ENCODE measurements around the gene USP47. TPM values are rescaled to one million over a fixed set of nuclear protein-coding genes. Genes with fewer than 3 reads are reported as not detected.

USP47 gene
- total RNA-seq, 2 experiments from 2014 or later: 38.2 to 42.5 TPM

DNA sequence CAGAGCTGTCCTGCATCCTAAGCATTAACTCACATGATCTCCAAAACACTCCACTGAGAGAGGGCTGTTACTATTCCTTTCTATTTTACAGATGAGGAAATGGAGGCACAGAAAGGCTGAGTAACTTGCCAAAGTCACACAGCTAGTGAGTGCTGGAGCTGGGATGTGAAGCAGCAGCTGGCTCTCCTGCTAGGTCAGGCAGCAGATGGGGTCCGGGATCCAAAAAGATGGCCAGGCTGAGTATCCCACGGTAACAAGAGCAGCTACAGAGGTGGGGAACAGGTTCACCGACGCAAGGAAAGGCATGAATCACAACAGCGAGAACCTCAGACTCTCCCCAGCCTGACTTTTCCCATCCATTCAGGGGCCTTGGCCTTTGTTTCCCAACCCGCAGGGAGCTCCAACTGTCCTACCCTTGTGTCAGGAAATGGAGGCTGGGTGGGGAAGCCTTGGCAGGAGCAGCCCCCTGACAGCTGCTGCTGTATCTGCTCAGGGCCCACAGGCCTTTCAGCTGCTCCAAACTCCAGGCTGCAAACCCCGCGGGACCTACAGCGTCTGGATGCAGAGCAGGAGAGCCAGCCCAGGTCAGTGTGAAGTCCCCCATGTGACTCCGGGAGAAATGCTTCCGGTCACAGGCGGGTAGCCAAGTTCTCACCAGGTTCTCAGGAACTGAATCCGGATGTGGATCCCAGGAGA lies 137.2 kb downstream of the USP47 start:
- H3K4me3 Mint-ChIP-seq: no peak overlapping the region
- ChIA-PET POLR2A (no interaction called here), CTCF (interaction anchor here (1.6 kb wide), 1 partner anchor 17 kb away, joined by 3 read pairs; no protein-coding TSS in a partner anchor)
- peaks cover 15% of the 10 kb centered on the region for H3K4me1 Mint-ChIP-seq
- DNase-seq: no peak
- H3K27ac Mint-ChIP-seq: no peak overlapping the region
- no peaks in the 10 kb centered on the region for H3K9me3 Mint-ChIP-seq
- H3K36me3 Mint-ChIP-seq (ENCODE audit: low read depth): no peaks in the 10 kb centered on the region
- no peaks in the 10 kb centered on the region for H3K27me3 Mint-ChIP-seq

DNA sequence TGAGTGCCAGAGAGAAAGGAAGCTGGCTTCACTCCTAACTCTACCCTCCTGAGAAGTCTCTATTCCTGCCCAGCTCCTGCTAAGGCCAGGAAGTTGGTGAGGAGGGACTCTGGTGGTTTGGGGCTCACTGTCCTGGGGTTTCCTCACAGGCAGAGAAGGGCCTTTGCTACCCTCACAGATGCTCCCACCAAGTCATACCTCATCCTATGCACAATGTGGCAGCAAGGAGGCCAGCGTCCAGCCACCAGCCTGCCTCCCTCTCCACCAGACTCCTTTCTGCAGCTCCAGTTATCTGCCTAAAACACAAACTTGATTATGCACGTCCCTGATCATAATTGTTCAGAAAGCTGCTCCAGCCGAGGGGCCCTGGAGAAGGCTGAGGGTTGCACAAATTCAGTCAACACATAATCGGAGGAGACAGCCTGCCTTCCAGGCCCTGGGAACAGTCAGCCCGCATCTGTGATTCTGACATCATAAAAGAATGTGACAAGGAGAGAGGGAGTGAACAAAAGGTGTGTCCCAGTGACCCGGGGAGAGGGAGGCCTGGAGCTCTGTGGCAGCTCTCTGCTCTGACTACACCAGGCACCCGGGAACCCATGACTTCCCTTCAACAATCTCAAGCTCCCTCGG lies 137.8 kb downstream of the USP47 start:
- ChIA-PET POLR2A (no interaction called here), CTCF (interaction anchor here (1.3 to 1.6 kb wide), 2 partner anchors 16 to 18 kb away, joined by 3 read pairs; no protein-coding TSS in a partner anchor)
- peaks cover 11% of the 10 kb centered on the region for H3K4me1 Mint-ChIP-seq
- no peaks in the 10 kb centered on the region for H3K36me3 Mint-ChIP-seq (ENCODE audit: low read depth)
- DNase-seq: no peak
- H3K27ac Mint-ChIP-seq: no peak overlapping the region
- H3K4me3 Mint-ChIP-seq: no peak overlapping the region
- H3K27me3 Mint-ChIP-seq: no peaks in the 10 kb centered on the region
- H3K9me3 Mint-ChIP-seq: no peaks in the 10 kb centered on the region

DNA sequence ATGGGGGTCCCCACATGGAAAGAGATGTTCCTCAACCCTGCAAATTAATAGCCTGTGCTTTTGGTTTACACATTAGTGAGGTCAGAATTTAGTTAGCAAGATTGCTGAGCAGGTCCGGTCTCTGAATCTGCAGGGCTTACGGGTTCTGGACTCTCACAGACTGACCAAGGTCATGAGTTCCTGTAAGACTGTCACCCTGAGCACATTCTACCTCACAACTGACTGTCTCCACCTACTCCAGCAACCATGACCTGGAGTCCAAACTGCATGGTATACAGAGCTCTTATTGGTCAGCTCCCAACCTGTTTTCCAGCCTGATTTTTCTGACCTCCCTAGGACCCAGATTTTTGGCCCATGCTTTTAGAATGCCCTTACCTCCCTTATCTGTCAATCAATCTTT lies 138.4 kb downstream of the USP47 start:
- DNase-seq: no peak
- ChIA-PET CTCF (interaction anchor here (1.3 kb wide), 1 partner anchor 15 kb away, joined by 3 read pairs; no protein-coding TSS in a partner anchor), POLR2A (no interaction called here)
- no peaks in the 10 kb centered on the region for H3K9me3 Mint-ChIP-seq
- peaks cover 6% of the 10 kb centered on the region for H3K4me1 Mint-ChIP-seq
- H3K27ac Mint-ChIP-seq: no peak overlapping the region
- no peaks in the 10 kb centered on the region for H3K36me3 Mint-ChIP-seq (ENCODE audit: low read depth)
- H3K27me3 Mint-ChIP-seq: no peaks in the 10 kb centered on the region
- no peak overlapping the region for H3K4me3 Mint-ChIP-seq

DNA sequence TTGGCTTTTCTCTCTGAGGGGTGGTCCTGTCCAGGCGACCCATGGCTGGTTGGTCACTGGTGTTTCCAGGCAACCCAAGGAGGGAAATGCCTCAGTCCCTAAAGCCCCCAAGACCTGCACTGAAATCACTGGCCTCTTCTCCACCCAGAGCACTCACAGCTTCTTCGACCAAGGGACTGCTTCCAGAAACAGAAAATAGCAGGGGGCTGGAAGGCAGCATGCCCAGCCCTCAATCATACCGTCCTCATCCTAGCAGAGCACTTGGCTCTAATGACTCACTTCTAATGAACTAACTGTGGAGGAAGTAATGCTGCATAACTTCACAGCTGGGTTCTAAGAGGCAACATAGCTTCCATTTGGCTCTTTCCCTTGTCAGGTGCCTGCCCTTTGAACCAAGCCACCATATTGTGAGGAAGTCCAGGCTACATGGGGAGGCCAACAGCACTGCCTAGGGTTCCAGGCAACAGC lies 139.1 kb downstream of the USP47 start:
- ChIA-PET CTCF (interaction anchor here (1.3 kb wide), 1 partner anchor 15 kb away, joined by 3 read pairs; no protein-coding TSS in a partner anchor), POLR2A (no interaction called here)
- no peak overlapping the region for H3K4me3 Mint-ChIP-seq
- H3K36me3 Mint-ChIP-seq (ENCODE audit: low read depth): no peaks in the 10 kb centered on the region
- peaks cover under 1% of the 10 kb centered on the region for H3K4me1 Mint-ChIP-seq
- DNase-seq: no peak
- H3K27me3 Mint-ChIP-seq: no peaks in the 10 kb centered on the region
- no peaks in the 10 kb centered on the region for H3K9me3 Mint-ChIP-seq
- no peak overlapping the region for H3K27ac Mint-ChIP-seq

DNA sequence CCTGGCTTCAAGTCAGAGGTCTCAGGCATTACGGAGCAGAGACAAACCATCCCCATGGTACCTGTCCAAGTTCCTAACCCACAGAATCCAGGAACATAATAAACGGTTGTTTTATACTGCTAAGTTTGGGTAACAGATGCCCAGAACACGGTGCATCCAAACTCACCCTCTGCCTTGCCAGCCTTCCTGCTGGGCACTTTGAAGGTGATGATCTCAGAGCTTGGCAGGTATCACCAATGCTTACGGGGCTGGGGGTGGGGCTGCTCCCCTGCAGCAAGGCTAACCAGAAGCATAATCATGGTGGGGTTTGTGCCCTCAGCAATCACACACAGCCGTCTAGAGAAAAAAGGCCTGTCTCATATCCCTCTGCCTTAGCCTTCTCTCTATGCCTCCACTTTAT lies 139.6 kb downstream of the USP47 start:
- Mint-ChIP-seq H3K4me1 (no peaks in the 10 kb centered on the region), H3K4me3 (no peak overlapping the region), H3K9me3 (no peaks in the 10 kb centered on the region), H3K36me3 (ENCODE audit: low read depth) (no peaks in the 10 kb centered on the region), H3K27me3 (no peaks in the 10 kb centered on the region), H3K27ac (no peak overlapping the region)
- CTCF ChIA-PET: interaction anchor here (1.1 to 1.5 kb wide), 2 partner anchors 16 to 373 kb away, joined by 3 to 4 read pairs; no protein-coding TSS in a partner anchor
- no peak for DNase-seq
- POLR2A ChIA-PET: no interaction called here

DNA sequence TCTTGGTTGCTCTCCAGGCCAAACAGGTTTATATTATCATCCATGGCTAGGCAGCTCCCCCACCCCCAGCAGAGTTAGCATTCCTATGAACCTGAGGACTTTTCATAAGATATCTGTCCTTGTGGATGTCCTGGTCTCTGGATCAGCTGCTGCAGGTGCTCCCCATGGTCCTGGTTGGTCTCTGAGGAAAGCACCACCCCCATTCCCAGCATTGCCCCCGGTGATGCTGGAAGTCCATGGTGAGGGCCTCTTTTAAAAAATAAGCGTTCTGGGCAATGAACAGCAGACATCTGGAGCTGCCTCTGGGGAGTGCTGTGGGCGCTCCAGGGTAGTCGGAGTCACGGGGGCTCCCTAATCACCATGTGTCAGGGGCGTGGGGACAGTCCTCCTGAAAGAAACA lies 140.1 kb downstream of the USP47 start:
- ChIA-PET POLR2A (no interaction called here), CTCF (interaction anchor here (1.1 to 1.5 kb wide), 2 partner anchors 16 to 373 kb away, joined by 3 to 4 read pairs; no protein-coding TSS in a partner anchor)
- no peaks in the 10 kb centered on the region for H3K27me3 Mint-ChIP-seq
- H3K4me1 Mint-ChIP-seq: no peaks in the 10 kb centered on the region
- H3K27ac Mint-ChIP-seq: no peak overlapping the region
- H3K9me3 Mint-ChIP-seq: no peaks in the 10 kb centered on the region
- no peak overlapping the region for H3K4me3 Mint-ChIP-seq
- no peak for DNase-seq
- no peaks in the 10 kb centered on the region for H3K36me3 Mint-ChIP-seq (ENCODE audit: low read depth)

DNA sequence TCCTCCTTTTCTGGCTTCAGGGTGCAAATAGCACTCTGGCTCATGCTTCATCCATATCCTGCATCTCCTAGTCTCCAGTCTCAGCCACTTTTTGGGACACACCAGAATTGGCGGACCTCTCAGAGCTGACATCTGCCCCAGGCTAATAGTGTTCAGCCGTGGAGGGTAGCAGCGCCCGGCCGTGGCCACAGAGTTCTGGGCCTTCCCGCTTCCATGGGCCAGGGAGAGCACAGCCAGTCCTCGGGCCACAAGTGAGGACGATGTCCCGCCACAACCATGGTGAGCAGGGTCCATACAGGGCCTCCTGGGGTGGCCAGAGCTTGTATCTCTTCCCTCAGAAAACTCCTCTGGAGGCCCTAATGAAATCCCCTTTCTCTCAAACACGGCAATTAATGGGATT lies 140.7 kb downstream of the USP47 start:
- ChIA-PET CTCF (interaction anchor here (1.1 to 1.5 kb wide), 2 partner anchors 17 to 372 kb away, joined by 3 to 4 read pairs; no protein-coding TSS in a partner anchor), POLR2A (no interaction called here)
- no peak for DNase-seq
- H3K27me3 Mint-ChIP-seq: no peaks in the 10 kb centered on the region
- H3K36me3 Mint-ChIP-seq (ENCODE audit: low read depth): no peaks in the 10 kb centered on the region
- no peaks in the 10 kb centered on the region for H3K9me3 Mint-ChIP-seq
- no peak overlapping the region for H3K27ac Mint-ChIP-seq
- no peak overlapping the region for H3K4me3 Mint-ChIP-seq
- peaks cover 1% of the 10 kb centered on the region for H3K4me1 Mint-ChIP-seq

DNA sequence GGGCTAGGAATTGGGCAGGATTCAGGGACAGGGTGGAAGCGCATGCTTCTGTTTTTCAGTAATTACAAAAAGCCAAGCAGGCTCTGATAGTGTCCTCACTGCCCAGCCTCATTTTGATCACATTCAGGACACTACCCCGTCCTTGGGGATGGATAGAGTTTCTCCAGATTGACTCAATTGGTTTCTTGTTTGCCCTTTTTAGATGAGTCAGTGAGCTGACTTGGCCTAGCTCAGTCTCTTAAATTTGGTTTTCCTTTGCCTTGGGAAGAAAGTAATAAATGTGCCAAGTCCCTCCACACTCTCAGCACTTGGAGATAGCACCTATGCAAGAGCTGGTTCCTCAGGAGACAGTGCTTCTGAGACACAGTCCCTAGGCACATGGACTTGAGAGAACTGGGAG lies 141.2 kb downstream of the USP47 start:
- H3K4me1 Mint-ChIP-seq: peaks cover 6% of the 10 kb centered on the region

DNA sequence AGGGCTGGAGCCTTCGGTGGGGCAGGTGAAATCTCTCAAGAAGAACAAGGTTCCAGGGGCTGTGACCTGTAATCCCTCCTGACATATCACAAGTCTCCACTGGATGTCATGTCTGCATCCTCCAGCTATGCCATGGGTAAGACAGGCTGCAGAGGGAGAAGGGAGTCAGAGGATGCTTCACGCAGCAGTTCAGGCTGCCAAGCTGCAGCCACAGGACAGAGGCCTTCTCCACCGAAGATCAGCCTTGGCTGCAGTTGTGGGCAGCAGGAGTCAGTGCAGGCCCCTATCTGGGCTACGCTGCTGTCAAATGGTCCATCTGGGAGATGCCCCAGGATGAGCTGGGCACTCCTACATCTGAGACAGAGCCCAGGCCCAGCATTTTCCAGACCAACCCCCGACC lies 141.7 kb downstream of the USP47 start:
- Mint-ChIP-seq H3K27ac (no peak overlapping the region), H3K4me3 (no peak overlapping the region), H3K9me3 (no peaks in the 10 kb centered on the region), H3K4me1 (peaks cover 6% of the 10 kb centered on the region), H3K27me3 (no peaks in the 10 kb centered on the region), H3K36me3 (ENCODE audit: low read depth) (no peaks in the 10 kb centered on the region)
- CTCF ChIA-PET: interaction anchor here (0.6 kb wide), 1 partner anchor 536 kb away, joined by 3 read pairs; no protein-coding TSS in a partner anchor
- no peak for DNase-seq
- POLR2A ChIA-PET: no interaction called here

More for the DNA sequence above, 141.2 kb downstream of the USP47 start:
- CTCF ChIA-PET: interaction anchor here (0.6 to 1.5 kb wide), 2 partner anchors 18 to 535 kb away, joined by 3 to 4 read pairs; no protein-coding TSS in a partner anchor
- H3K27me3 Mint-ChIP-seq: no peaks in the 10 kb centered on the region
- DNase-seq: no peak
- H3K9me3 Mint-ChIP-seq: no peaks in the 10 kb centered on the region
- no peak overlapping the region for H3K27ac Mint-ChIP-seq
- POLR2A ChIA-PET: no interaction called here
- H3K4me3 Mint-ChIP-seq: no peak overlapping the region
- H3K36me3 Mint-ChIP-seq (ENCODE audit: low read depth): no peaks in the 10 kb centered on the region

DNA sequence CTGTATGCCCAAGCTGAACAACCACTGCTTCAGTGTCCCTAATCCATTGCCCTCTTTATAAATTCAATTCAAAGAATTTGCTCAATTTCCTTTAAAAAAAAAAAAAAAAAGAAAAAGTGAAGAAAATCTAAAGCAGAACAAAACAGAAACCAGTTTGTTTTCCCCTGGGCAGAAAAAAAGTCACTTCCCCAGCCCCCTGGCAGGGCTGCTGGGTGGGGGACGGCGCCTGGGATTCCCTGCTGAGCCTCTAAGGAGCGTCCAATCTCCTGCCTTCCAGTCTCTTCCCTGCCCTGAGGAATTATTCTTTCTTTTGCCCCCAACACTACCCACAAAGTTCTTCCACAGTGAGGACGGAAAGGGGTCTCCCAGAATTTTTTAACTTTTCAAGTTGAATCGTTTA lies 142.8 kb downstream of the USP47 start:
- H3K4me1 Mint-ChIP-seq: peaks cover 6% of the 10 kb centered on the region
- no peak overlapping the region for H3K4me3 Mint-ChIP-seq
- H3K27me3 Mint-ChIP-seq: no peaks in the 10 kb centered on the region
- ChIA-PET POLR2A (no interaction called here), CTCF (no interaction called here)
- DNase-seq: no peak
- H3K27ac Mint-ChIP-seq: no peak overlapping the region
- H3K9me3 Mint-ChIP-seq: no peaks in the 10 kb centered on the region
- no peaks in the 10 kb centered on the region for H3K36me3 Mint-ChIP-seq (ENCODE audit: low read depth)

DNA sequence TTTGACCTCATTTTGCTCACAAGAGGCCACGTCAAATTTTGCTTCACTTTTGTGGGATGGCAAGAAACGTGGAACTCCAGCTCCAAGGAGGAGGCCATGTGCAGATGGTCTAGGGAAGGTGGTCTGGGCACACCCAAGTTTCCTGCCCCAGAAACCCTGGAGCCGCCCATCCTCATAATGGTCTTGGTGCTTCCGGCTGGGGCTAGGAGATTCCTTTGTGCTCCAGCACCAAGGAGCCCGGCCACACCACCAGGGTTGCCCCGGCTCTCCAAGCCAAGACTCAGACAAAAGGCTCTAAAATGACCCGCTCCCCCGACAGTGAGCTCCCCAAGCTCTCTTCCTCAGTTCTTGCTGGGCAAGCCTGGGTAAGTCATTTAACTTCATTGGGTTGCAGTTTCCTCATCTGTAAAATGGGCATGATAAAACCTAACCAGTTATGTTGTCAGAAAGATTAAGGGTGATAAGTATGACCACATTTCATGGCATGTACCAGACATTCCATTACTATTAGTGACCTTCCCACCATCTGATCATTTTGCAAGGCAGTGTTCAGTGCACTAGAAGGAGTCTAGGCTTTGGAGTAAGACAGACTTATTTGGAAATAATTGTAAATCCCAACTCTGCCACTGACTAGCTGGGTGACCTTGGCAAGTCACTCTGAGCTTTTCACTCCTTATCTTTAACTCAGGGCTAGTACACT lies 143.4 kb downstream of the USP47 start:
- Mint-ChIP-seq H3K4me3 (no peak overlapping the region), H3K27me3 (no peaks in the 10 kb centered on the region), H3K36me3 (ENCODE audit: low read depth) (no peaks in the 10 kb centered on the region), H3K27ac (no peak overlapping the region), H3K4me1 (peaks cover 6% of the 10 kb centered on the region), H3K9me3 (no peaks in the 10 kb centered on the region)
- no peak for DNase-seq
- ChIA-PET CTCF (no interaction called here), POLR2A (no interaction called here)

DNA sequence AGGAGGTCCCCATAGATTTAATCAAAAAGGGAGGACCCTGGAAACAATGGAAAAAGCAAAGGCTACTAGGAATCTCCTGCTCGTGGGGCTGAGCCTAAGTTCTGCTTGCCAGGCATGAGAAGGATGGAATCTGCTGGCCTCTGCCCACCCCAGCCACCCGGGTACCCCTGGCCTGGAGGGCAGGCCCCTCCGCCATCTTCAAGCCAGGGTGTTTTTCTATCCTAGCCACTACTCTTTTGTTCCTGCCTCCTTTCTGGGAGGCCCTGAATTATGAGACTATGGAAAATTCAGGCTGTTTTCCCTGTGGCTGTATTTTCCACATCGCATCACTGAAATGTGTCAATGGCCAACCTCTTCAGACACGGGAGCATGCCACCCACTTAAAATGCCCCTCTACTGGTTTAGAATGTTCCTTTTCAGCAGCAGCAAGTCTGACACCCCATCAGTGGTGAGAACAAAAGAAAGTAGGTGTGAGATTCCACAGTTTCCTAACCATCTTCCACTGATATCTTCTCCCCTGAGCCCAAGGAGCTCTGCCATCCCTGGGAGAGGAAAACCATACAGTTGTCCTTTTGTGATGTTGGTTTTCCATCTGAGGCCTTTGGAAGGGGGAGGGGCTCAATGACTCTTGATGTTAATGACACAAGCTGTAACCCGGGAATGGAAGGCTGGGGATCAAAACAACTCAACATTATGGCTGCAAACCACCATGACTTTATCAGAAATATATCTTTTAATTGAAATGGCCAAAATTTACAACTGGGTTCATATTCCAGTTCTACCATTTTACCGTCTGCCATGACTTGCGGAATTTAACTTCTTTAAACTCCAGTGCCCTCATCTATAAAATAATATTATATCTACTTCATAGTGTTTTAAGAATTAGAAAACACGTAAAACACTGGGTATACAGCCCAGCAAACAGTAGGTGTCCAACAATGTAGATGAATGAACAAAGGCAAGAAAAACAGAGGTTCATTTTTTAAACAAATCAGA lies 144.5 kb downstream of the USP47 start:
- no peak overlapping the region for H3K4me3 Mint-ChIP-seq
- ChIA-PET CTCF (no interaction called here), POLR2A (no interaction called here)
- no peaks in the 10 kb centered on the region for H3K27me3 Mint-ChIP-seq
- no peak for DNase-seq
- no peak overlapping the region for H3K27ac Mint-ChIP-seq
- no peaks in the 10 kb centered on the region for H3K36me3 Mint-ChIP-seq (ENCODE audit: low read depth)
- peaks cover 6% of the 10 kb centered on the region for H3K4me1 Mint-ChIP-seq
- H3K9me3 Mint-ChIP-seq: no peaks in the 10 kb centered on the region

Data from activated CD4-positive, alpha-beta T cell treated with anti-CD3 and anti-CD28 coated beads, Interleukin-2, amount 10 ng/mL, durations not matched to agents 7 days and 5 days (primary cell).